ENCODE measurements around the gene NOXA1.

The NOXA1 gene

GRCh38 chr9:137426018-137426681 lies 3.0 kb downstream of the NOXA1 start:
- no peak for DNase-seq (ENCODE audit: low read depth)
- no peak overlapping the region for H3K4me3 ChIP-seq (ENCODE audit: low read depth, low read length)
- no peak for TF ChIP-seq CTCF (IDR thresholded peaks at IDR 0.05; ENCODE audit: insufficient read depth, low read depth, low read length, missing control alignments)

- no peak for DNase-seq (ENCODE audit: low read depth)
- TF ChIP-seq CTCF (IDR thresholded peaks at IDR 0.05; ENCODE audit: insufficient read depth, low read depth, low read length, missing control alignments) = no peak
- H3K4me3 ChIP-seq (ENCODE audit: low read depth, low read length) = no peak overlapping the region
Measured at GRCh38 chr9:137427454-137428310, 4.5 kb downstream of the NOXA1 start.

GRCh38 chr9:137428311-137428630 lies 5.1 kb downstream of the NOXA1 start:
- no peak overlapping the region for H3K4me3 ChIP-seq (ENCODE audit: low read depth, low read length)
- no peak for TF ChIP-seq CTCF (IDR thresholded peaks at IDR 0.05; ENCODE audit: insufficient read depth, low read depth, low read length, missing control alignments)
- no peak for DNase-seq (ENCODE audit: low read depth)

GRCh38 chr9:137428841-137429545 lies 5.8 kb downstream of the NOXA1 start:
- no peak for DNase-seq (ENCODE audit: low read depth)
- TF ChIP-seq CTCF (IDR thresholded peaks at IDR 0.05; ENCODE audit: insufficient read depth, low read depth, low read length, missing control alignments) = no peak
- no peak overlapping the region for H3K4me3 ChIP-seq (ENCODE audit: low read depth, low read length)

- H3K4me3 ChIP-seq (ENCODE audit: low read depth, low read length) = no peak overlapping the region
- no peak for TF ChIP-seq CTCF (IDR thresholded peaks at IDR 0.05; ENCODE audit: insufficient read depth, low read depth, low read length, missing control alignments)
- no peak for DNase-seq (ENCODE audit: low read depth)
Measured at GRCh38 chr9:137429546-137429890, 6.3 kb downstream of the NOXA1 start.

DNA sequence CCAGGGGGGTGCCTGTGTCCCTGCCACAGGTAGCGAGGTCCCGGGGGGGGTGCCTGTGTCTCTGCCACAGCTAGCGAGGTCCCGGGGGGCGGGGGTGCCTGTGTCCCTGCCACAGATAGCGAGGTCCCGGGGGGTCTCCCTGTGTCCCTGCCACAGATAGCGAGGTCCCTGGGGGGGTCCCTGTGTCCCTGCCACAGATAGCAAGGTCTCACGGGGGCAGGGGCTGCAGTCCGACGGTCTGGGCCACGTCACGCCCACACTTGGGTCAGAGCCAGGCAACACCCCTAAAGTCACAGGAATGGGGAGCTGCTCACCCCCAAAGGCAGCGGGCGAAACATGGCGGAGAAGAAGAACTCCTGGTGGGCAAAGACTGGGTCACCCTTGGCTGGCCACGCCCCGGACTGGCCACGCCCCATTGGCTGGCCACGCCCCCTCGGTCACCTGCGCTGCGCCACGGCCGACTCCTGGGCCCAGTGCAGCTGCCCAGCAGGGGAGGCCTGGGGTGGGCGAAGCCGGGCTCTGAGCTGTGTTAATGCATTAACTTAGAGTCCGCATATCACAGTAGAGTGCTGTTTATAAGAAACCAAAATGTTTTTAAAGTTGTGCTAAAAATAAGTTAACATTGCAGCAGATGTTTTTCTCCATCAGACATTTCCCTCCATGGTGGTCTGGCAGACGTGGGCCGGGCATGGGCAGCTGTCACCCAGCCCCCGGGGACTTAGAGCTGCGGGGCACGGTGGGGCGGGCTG lies 7.0 kb downstream of the NOXA1 start:
- TF ChIP-seq CTCF (IDR thresholded peaks at IDR 0.05; ENCODE audit: insufficient read depth, low read depth, low read length, missing control alignments) = no peak
- no peak overlapping the region for H3K4me3 ChIP-seq (ENCODE audit: low read depth, low read length)
- peak; percentile 53 for DNase-seq (ENCODE audit: low read depth)
